DMS53 treated with DMSO at 0.1 percent for 48 hours (cell line): Measurements from ENCODE around the gene XCL2.
A peak's percentile ranks its signal among the peaks of the same experiment; 100 is the strongest.

ENCODE experiments used
- DNase-seq: peaks from one replicate; lab custom pipeline; 2025; ENCODE audit not compliant: unreplicated experiment; lab: John Stamatoyannopoulos, UW

The XCL2 gene

GRCh38 chr1:168518201-168518689 lies 25.6 kb downstream of the XCL2 start:
- no peak for DNase-seq

DNA sequence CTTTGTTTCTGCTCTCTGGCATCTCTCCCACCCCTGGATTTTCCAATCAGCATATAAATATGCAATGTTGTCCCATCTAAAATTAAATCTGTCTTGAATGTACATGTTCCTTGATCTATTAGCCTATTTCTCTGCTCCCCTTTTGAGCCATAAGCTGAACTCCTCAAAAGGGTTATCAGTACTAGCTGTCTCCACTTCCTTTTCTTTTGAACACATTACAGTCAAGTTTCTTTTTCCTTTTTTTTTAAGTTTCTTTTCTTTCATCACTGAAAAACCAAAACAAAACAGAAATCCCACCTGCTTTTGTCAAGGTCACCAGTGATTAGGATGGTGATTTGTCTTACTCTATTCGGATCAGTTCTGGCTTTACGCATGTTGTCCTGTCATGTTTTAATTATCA lies 29.3 kb downstream of the XCL2 start:
- no peak for DNase-seq

- DNase-seq: no peak
Observed at GRCh38 chr1:168513656-168514404, 30.0 kb downstream of the XCL2 start.

DNA sequence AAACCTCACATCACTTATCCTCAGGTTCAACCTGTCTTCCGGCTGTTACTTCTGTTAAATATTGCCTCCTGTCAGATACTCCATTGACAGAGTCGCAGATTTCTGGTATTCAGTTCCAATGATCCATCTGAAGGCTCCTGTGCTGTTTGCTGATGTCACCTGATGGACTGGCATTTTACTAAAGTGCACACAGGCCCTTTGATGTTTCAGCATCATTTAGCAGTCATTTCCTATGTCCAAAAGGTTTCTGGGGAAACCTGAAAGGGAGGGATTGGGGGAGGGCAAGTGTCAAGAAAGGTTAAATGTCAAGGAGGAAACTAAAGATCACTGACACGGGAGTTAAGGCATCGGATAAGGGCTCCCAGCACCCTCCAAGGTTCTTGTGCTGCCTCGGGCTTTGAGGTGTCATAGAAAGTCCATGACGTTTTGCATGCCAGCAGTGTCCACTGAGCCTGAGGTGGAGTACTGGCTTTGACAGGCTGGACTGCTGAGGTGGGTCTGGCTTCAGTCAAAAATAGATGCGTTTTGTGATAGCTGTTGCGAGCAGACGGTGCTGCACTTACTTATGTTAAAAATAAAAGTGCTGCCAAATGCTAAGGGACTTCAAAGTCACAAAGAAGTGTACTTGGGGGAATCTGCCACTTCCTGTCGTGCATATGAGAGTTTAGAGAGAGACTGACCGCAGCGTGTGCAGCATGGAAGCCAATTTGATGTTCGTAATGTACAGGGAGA lies 30.8 kb downstream of the XCL2 start:
- DNase-seq: no peak

GRCh38 chr1:168509875-168510791 lies 33.7 kb downstream of the XCL2 start:
- DNase-seq: no peak

DNA sequence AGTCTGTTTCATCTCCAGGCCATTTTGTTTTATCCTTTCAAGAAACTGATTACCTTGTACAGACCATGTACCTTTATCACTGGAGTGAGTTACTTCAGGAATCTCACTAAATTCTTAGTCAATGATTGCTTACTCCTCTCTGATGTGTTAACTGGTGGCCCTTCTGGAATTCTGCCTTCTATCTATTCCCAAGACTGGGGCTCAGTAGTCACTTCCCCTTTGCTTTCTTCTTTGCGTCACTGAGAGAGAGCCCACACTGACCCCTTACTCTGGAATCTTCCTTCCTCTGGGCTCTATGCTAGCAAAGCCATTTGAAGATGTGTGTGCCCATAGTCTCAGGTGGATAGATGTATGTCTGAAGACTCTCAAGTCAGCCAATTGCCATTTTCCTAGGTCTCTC lies 34.6 kb downstream of the XCL2 start:
- DNase-seq: no peak

GRCh38 chr1:168507828-168508227 lies 36.0 kb downstream of the XCL2 start:
- no peak for DNase-seq

DNA sequence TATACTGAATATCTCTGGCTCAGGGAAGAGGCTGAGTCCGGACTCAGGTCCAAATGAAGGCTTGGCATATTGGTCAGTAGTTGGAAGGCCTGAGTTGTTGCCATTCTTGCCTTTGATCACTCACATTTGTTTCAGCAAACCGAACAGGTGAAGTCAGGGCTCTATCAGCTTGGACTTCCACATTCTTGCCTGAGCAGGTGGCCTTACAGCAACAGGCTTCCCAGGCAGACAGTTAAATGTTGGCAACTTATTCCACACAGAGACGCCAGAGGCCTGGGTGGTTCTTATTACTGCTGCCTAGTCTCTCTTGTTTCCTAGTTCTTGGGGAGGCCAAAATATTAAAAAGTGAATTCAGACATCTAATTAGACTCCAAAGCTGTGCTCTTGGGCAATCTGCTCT lies 36.6 kb downstream of the XCL2 start:
- DNase-seq: no peak

DNA sequence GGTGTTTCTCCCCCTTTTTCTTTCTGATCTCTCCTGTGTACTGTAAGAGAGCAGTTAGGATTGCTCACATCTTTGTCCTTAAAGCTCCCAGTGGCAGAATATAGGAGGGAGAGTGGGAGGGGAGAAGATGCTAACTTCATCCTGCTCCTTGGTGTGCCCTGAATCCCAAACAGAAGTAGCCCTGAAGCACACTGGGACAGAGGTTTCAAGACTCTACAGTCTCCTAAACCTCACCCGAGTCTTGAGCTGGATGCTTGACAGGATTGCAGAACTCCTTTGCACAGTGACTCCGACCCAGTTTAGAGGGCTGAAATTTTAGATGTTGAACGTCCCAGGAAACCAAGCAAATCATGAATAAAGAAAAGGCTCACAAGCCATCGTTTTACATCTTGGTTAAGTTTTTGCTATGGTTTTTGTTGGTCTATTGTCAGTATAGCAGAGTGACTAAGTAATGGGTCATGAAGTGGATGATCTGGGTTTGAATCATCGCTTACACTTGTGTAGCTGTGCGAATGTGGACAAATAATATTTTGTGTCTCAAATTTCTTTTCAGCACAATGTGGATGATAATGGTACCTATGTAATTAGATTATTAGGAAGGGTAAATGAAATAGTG lies 37.5 kb downstream of the XCL2 start:
- no peak for DNase-seq

DNA sequence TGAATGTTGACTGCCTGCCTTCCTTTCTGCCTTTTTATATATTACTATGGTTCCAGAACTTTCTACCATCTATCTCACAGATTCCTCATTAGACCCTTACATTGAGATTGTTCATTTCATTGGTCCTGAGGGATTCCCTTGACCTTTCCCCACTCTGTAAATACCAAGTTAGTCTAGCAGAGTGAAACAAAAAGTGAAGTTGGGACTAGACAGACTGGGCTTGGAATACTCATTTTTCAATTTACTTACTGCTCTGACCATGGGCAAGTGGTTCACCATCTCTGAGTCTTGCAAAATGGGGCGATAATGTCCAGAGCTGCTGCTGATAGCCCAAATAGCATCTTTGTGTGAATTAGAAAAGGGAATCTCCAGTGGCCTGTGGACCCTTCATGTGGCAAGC lies 38.8 kb downstream of the XCL2 start:
- no peak for DNase-seq

GRCh38 chr1:168504064-168504837 lies 39.5 kb downstream of the XCL2 start:
- no peak for DNase-seq

GRCh38 chr1:168499688-168500049 lies 44.1 kb downstream of the XCL2 start:
- DNase-seq: no peak

DNA sequence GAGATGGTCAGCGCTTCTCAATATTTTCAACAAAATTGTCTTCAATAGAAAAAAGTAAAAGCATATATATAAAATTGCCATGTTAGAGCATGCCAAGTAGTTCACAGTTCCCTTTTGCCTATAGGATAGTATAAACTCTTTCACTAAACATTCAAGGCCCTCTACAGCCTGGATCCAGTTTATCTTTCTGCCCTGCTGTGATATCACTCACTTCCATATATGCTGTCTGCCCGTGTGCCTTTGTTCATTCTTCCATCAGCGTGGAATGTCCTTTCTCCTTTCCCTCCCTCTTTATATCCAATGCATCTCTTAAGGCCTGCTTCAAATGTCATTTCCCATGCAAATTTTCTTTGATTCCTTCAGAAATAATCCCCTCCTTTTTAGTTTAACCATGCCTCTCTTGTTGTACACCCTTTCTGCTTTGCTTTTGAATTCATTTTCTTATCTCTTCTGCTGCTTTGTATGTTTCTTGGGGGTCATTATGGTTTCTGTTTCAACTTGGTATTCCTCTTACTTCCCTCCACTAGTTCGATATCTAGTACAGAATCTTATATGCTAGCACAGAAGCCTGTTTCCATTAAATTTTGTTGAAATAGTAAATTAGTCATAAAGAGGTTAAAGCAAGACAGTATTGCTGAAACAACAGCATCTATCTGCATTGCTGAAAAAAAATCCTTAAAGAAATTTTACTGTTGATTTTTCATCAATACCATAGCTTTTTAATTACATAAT lies 44.7 kb downstream of the XCL2 start:
- DNase-seq: no peak

DNA sequence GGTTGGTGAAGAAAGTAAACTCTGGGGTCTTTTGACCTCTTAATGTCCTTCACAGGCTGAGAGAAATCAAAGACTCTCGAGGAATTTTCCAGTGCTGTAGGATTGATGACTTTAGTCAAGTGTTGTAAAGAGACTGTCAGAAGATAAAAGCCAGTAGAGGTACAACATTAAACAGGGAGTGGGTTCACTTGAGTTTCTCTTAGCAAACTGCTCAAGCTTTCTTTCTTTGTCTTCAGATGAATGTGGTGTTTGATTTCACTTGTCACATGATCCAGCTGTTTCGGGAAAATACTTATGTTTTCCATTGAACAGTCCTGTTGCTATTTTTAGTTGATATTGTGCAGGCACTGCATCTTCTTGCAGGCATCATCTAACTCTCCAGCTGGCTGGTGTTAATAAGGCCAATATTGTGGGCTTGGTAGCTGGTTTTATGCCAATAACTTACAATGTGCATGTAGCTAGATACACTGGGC lies 45.6 kb downstream of the XCL2 start:
- DNase-seq: peak; percentile 30

GRCh38 chr1:168497376-168497950 lies 46.3 kb downstream of the XCL2 start:
- no peak for DNase-seq

GRCh38 chr1:168491527-168492164 lies 52.2 kb downstream of the XCL2 start:
- no peak for DNase-seq
